Peyer's patch (tissue), 4 donors: ENCODE data around the gene CPEB4.

Experiments used
- POLR2A ChIP-seq, 2 donors: fragments of 450-650 bp; IDR thresholded peaks; one replicate each; pipeline ENCODE4 v1.5.1; 2017; ENCODE audit warnings: antibody characterized with exemption in 2 of 2, mild to moderate bottlenecking in 2 of 2, moderate library complexity in 2 of 2
- TF ChIP-seq, protein P1 (sequence below), 6 experiments: fragments of 450-650 bp in 4 of 6; fragments of 200-600 bp in 2 of 6; sonication (generic) in 1 of 6; IDR thresholded peaks; one replicate each; pipeline ENCODE4 v1.5.1; 2017 to 2019; ENCODE audit warnings: antibody characterized with exemption in 6 of 6, mild to moderate bottlenecking in 3 of 6, moderate library complexity in 1 of 6

DNA sequence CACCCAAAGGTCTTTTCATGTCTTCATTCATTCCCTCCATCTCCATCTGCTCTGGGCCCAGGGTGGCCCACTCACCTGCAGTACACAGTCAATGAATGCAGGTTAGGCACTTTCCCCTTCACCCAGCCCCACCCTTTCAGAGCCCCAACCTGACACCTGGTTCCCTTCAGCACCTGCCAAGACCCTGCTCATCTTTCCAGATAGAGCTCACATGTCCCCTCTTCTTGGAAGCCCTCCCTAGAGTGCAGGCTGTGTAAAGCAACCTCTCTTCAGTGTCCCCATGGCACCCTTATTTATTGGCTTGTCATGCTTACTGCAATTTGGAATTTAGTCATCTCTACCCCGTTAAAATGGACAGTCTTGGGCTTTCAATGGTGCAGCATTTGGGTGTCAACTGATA lies 13.0 kb upstream of the CPEB4 start:
- TF ChIP-seq, protein P1, sequence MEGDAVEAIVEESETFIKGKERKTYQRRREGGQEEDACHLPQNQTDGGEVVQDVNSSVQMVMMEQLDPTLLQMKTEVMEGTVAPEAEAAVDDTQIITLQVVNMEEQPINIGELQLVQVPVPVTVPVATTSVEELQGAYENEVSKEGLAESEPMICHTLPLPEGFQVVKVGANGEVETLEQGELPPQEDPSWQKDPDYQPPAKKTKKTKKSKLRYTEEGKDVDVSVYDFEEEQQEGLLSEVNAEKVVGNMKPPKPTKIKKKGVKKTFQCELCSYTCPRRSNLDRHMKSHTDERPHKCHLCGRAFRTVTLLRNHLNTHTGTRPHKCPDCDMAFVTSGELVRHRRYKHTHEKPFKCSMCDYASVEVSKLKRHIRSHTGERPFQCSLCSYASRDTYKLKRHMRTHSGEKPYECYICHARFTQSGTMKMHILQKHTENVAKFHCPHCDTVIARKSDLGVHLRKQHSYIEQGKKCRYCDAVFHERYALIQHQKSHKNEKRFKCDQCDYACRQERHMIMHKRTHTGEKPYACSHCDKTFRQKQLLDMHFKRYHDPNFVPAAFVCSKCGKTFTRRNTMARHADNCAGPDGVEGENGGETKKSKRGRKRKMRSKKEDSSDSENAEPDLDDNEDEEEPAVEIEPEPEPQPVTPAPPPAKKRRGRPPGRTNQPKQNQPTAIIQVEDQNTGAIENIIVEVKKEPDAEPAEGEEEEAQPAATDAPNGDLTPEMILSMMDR (IDR thresholded peaks at IDR 0.05) = no peak
- TF ChIP-seq POLR2A (IDR thresholded peaks at IDR 0.05) = no peak
